ENCODE measurements around the gene RALGPS1. TPM values are rescaled to one million over a fixed set of nuclear protein-coding genes. Genes with fewer than 3 reads are reported as not detected.

Gene RALGPS1
- total and polyA plus RNA-seq, 10 donors: 2.5 to 27.3 (median 14.1) TPM

DNA sequence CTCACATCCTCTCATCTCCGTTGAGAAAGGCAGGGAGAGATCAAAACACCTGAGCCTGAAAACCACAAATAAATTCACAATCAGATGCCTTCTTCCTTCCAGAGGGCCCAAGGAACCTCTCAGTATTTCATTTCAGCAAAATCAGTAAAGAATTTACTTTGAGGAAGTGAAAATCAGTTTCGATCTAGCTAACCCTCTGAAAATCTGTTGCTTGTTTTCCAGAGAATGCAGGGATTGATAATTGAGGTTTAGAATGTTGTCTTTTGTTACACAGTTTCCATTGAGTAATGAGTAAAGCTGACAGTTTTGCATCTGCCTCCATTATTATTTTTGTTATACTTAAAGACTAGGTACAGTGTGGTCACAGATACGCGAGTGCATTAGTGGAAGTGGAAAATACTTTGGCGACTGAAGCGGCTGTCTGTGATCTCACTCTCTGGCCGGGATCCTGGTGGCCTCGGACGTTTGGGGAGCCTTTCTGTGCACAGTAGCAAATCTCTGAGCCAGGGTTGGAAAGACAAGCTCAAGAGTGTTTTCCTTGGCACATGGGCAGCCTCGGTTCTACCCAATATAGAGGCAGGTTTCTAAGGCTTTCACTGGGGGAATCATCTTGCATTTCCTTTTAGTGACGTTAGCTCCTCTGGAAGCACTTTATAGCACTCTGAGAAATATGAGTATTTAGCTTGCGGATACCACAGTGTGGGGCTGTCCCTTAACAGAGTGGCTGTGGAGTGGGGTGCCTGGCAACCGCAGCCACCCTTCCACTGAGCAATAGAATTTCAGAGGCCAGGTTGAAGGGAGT lies 240.0 kb downstream of the RALGPS1 start:
- peaks cover 7 to 24% (median 17%) of the 10 kb centered on the region in 6 donors for H3K4me1 ChIP-seq
- H3K4me3 ChIP-seq: peak overlapping the region in 1 of 8 donors; percentile 1
- no peaks in the 10 kb centered on the region for H3K36me3 ChIP-seq
- WGBS, 5 donors: 44 to 67% (median 55%) methylated on average over 13 of the region's 13 CpGs
- DNase-seq: no peak
- intact Hi-C loops (cut with DNase I; ENCODE audit: low total_unique reads): no loop called here
- H3K27ac ChIP-seq: peak overlapping the region in 6 of 8 donors; percentile 27 to 53 (median 42)
- no peaks in the 10 kb centered on the region for H3K27me3 ChIP-seq (replicated peaks in 1 of 7)
- no peaks in the 10 kb centered on the region for H3K9me3 ChIP-seq
- TF ChIP-seq CTCF (IDR thresholded peaks at IDR 0.05 in 8 of 11, conservative IDR thresholded peaks at IDR 0.05 in 3 of 11) (no peak), POLR2AphosphoS5 (IDR thresholded peaks at IDR 0.05) (no peak), POLR2A (IDR thresholded peaks at IDR 0.05) (no peak)

DNA sequence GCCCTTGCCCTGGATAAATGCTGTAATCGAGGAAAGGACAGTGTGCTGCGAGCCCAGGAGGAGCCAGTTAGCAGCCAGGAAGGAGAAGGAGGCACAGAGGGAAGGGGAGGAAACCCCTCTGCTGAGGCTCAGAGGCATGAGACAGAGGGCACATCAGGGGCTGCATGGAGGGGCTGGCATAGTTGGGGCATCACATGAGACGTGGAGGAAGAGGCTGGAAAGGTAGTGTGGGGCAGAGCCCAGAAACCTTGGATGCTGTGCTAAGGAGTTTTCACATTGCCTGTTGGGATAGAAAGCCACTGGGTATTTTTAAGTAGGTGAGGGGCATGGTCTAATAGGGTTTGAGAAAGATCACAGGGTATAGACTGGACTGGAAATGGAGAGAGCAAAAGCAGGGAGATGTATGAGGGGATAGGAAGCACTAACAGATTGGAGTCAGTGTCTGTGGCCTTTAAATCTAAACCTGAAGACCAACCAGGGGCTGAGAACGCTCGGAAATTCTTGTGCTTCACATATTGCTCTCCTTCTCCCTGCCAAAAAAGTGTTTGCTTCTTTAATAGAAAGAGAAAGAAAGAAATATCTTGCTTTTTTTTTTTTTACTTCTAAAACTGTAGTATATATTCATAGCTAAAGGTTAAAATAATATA lies 240.9 kb downstream of the RALGPS1 start:
- no peaks in the 10 kb centered on the region for H3K36me3 ChIP-seq
- H3K9me3 ChIP-seq: no peaks in the 10 kb centered on the region
- no peaks in the 10 kb centered on the region for H3K27me3 ChIP-seq (replicated peaks in 1 of 7)
- no peak for DNase-seq
- intact Hi-C loops (cut with DNase I; ENCODE audit: low total_unique reads): no loop called here
- no peak overlapping the region for H3K4me3 ChIP-seq
- WGBS, 5 donors: 89 to 95% (median 93%) methylated on average over 5 of the region's 5 CpGs
- H3K4me1 ChIP-seq: peaks cover 7 to 24% (median 17%) of the 10 kb centered on the region in 6 donors
- peak overlapping the region in 5 of 8 donors; percentile 37 to 53 (median 46) for H3K27ac ChIP-seq
- TF ChIP-seq POLR2AphosphoS5 (IDR thresholded peaks at IDR 0.05) (no peak), CTCF (IDR thresholded peaks at IDR 0.05 in 8 of 11, conservative IDR thresholded peaks at IDR 0.05 in 3 of 11) (no peak), POLR2A (IDR thresholded peaks at IDR 0.05) (no peak)

GRCh38 chr9:127158786-127159324 lies 244.3 kb downstream of the RALGPS1 start:
- 80 to 91% (median 86%) methylated on average over 4 of the region's 4 CpGs for WGBS, 5 donors
- intact Hi-C loops (cut with DNase I; ENCODE audit: low total_unique reads): no loop called here

More at GRCh38 chr9:127158786-127159324, 244.3 kb downstream of the RALGPS1 start:
- TF ChIP-seq POLR2AphosphoS5 (IDR thresholded peaks at IDR 0.05) (no peak), POLR2A (IDR thresholded peaks at IDR 0.05) (no peak), CTCF (IDR thresholded peaks at IDR 0.05 in 8 of 11, conservative IDR thresholded peaks at IDR 0.05 in 3 of 11) (no peak)
- H3K36me3 ChIP-seq: no peaks in the 10 kb centered on the region
- no peak overlapping the region for H3K27ac ChIP-seq
- no peaks in the 10 kb centered on the region for H3K27me3 ChIP-seq (replicated peaks in 1 of 7)
- peaks cover 10 to 41% (median 31%) of the 10 kb centered on the region in 6 donors for H3K4me1 ChIP-seq
- no peak for DNase-seq
- no peaks in the 10 kb centered on the region for H3K9me3 ChIP-seq
- H3K4me3 ChIP-seq: no peak overlapping the region
